GM12865 (cell line): ENCODE measurements around the gene FBXO44.
"Not testable (repeated sequence)": the region's sequence is repeated elsewhere in the genome, so short reads cannot be mapped to it uniquely, and the experiment has no call there.

Experiments
- DNase-seq: peaks from one replicate; pipeline ENCODE4 v3.0.0; 2010; ENCODE audit warnings: low read depth
- H3K4me3 ChIP-seq: 2 replicates; pipeline ENCODE4 v1.5.1; 2011; ENCODE audit warnings: mild to moderate bottlenecking, low read depth, low read length, control low read depth
- CTCF ChIP-seq: IDR thresholded peaks from 2 replicates; pipeline ENCODE4 v1.5.1; 2011; ENCODE audit warnings: low read length, control low read depth, low read depth, inconsistent platforms; ENCODE audit not compliant: insufficient read depth; ENCODE audit errors: missing control alignments

The FBXO44 gene

GRCh38 chr1:11654137-11654938 lies at the start of gene FBXO44, which contains the start of gene FBXO2:
Gene FBXO44 (plus strand): TSS chr1:11654877. CDS start chr1:11655836, 959 bp downstream.
Gene FBXO2 (minus strand): TSS chr1:11654429. CDS start chr1:11654340, 89 bp downstream.
- DNase-seq = peak; percentile 56
- TF ChIP-seq CTCF = no peak
- peak within 1 kb of the TSS; percentile 74 for H3K4me3 ChIP-seq

GRCh38 chr1:11606775-11607174 lies 47.9 kb upstream of the FBXO44 start:
- no peak for TF ChIP-seq CTCF
- DNase-seq = no peak
- H3K4me3 ChIP-seq = no peak overlapping the region

GRCh38 chr1:11608596-11609130 lies 46.0 kb upstream of the FBXO44 start:
- H3K4me3 ChIP-seq, DNase-seq: not testable (repeated sequence)

GRCh38 chr1:11609378-11609777 lies 45.3 kb upstream of the FBXO44 start:
- not testable (repeated sequence) for DNase-seq, H3K4me3 ChIP-seq

GRCh38 chr1:11610629-11611180 lies 44.0 kb upstream of the FBXO44 start:
- H3K4me3 ChIP-seq = no peak overlapping the region
- DNase-seq = no peak
- TF ChIP-seq CTCF = no peak

- no peak for DNase-seq
- TF ChIP-seq CTCF = no peak
- H3K4me3 ChIP-seq = no peak overlapping the region
These were observed 42.9 kb upstream of the FBXO44 start for GRCh38 chr1:11611638-11612327.

GRCh38 chr1:11613347-11613746 lies 41.3 kb upstream of the FBXO44 start:
- no peak overlapping the region for H3K4me3 ChIP-seq
- DNase-seq = no peak
- no peak for TF ChIP-seq CTCF
